ENCODE results near the gene CTCFL.

The CTCFL gene

GRCh38 chr20:57552471-57552870 lies 27.5 kb upstream of the CTCFL start:
- no peak for FAIRE-seq
- no peak for DNase-seq (ENCODE audit: insufficient read length, low spot score)
- no peak for TF ChIP-seq PAX5 (IDR thresholded peaks at IDR 0.05; ENCODE audit: insufficient read depth, low read length, severe bottlenecking)
- no peak for TF ChIP-seq SPI1 (IDR thresholded peaks at IDR 0.05; ENCODE audit: low read depth, low read length)
- no peak for TF ChIP-seq POU2F2 (IDR thresholded peaks at IDR 0.05; ENCODE audit: low read depth, low read length)
- TF ChIP-seq POLR2A (IDR thresholded peaks at IDR 0.05; ENCODE audit: low read depth, low read length) = no peak
- no peak for TF ChIP-seq POLR2AphosphoS5 (IDR thresholded peaks at IDR 0.05; ENCODE audit: low read depth, low read length)
- TF ChIP-seq TAF1 (IDR thresholded peaks at IDR 0.05; ENCODE audit: low read depth, low read length) = no peak

- no peak for TF ChIP-seq POLR2A (IDR thresholded peaks at IDR 0.05; ENCODE audit: low read depth, low read length)
- FAIRE-seq (no peak), DNase-seq (ENCODE audit: insufficient read length, low spot score) (no peak)
Measured at GRCh38 chr20:57548177-57549058, 23.5 kb upstream of the CTCFL start.

GRCh38 chr20:57546956-57547649 lies 22.2 kb upstream of the CTCFL start:
- FAIRE-seq (no peak), DNase-seq (ENCODE audit: insufficient read length, low spot score) (no peak)
- TF ChIP-seq PAX5 (IDR thresholded peaks at IDR 0.05; ENCODE audit: insufficient read depth, low read length, severe bottlenecking) (no peak), POU2F2 (IDR thresholded peaks at IDR 0.05; ENCODE audit: low read depth, low read length) (no peak), TAF1 (IDR thresholded peaks at IDR 0.05; ENCODE audit: low read depth, low read length) (no peak), SPI1 (IDR thresholded peaks at IDR 0.05; ENCODE audit: low read depth, low read length) (no peak), POLR2A (IDR thresholded peaks at IDR 0.05; ENCODE audit: low read depth, low read length) (no peak), POLR2AphosphoS5 (IDR thresholded peaks at IDR 0.05; ENCODE audit: low read depth, low read length) (no peak)

GRCh38 chr20:57545927-57546662 lies 21.2 kb upstream of the CTCFL start:
- DNase-seq (ENCODE audit: insufficient read length, low spot score) (no peak), FAIRE-seq (no peak)
- TF ChIP-seq POU2F2 (IDR thresholded peaks at IDR 0.05; ENCODE audit: low read depth, low read length) (no peak), PAX5 (IDR thresholded peaks at IDR 0.05; ENCODE audit: insufficient read depth, low read length, severe bottlenecking) (no peak), SPI1 (IDR thresholded peaks at IDR 0.05; ENCODE audit: low read depth, low read length) (no peak), POLR2AphosphoS5 (IDR thresholded peaks at IDR 0.05; ENCODE audit: low read depth, low read length) (no peak), TAF1 (IDR thresholded peaks at IDR 0.05; ENCODE audit: low read depth, low read length) (no peak)

GRCh38 chr20:57544838-57545564 lies 20.1 kb upstream of the CTCFL start:
- TF ChIP-seq TAF1 (IDR thresholded peaks at IDR 0.05; ENCODE audit: low read depth, low read length) (no peak), POLR2AphosphoS5 (IDR thresholded peaks at IDR 0.05; ENCODE audit: low read depth, low read length) (no peak), PAX5 (IDR thresholded peaks at IDR 0.05; ENCODE audit: insufficient read depth, low read length, severe bottlenecking) (no peak), SPI1 (IDR thresholded peaks at IDR 0.05; ENCODE audit: low read depth, low read length) (no peak)
- DNase-seq (ENCODE audit: insufficient read length, low spot score) (no peak), FAIRE-seq (no peak)

GRCh38 chr20:57543754-57544153 lies 18.8 kb upstream of the CTCFL start:
- TF ChIP-seq POLR2A (IDR thresholded peaks at IDR 0.05; ENCODE audit: low read depth, low read length) = no peak
- no peak for TF ChIP-seq POLR2AphosphoS5 (IDR thresholded peaks at IDR 0.05; ENCODE audit: low read depth, low read length)
- no peak for TF ChIP-seq POU2F2 (IDR thresholded peaks at IDR 0.05; ENCODE audit: low read depth, low read length)
- no peak for TF ChIP-seq SPI1 (IDR thresholded peaks at IDR 0.05; ENCODE audit: low read depth, low read length)
- no peak for TF ChIP-seq PAX5 (IDR thresholded peaks at IDR 0.05; ENCODE audit: insufficient read depth, low read length, severe bottlenecking)
- TF ChIP-seq TAF1 (IDR thresholded peaks at IDR 0.05; ENCODE audit: low read depth, low read length) = no peak
- DNase-seq (ENCODE audit: insufficient read length, low spot score) = no peak
- FAIRE-seq = no peak

- TF ChIP-seq POLR2AphosphoS5 (IDR thresholded peaks at IDR 0.05; ENCODE audit: low read depth, low read length) (no peak), SPI1 (IDR thresholded peaks at IDR 0.05; ENCODE audit: low read depth, low read length) (no peak), POLR2A (IDR thresholded peaks at IDR 0.05; ENCODE audit: low read depth, low read length) (no peak), PAX5 (IDR thresholded peaks at IDR 0.05; ENCODE audit: insufficient read depth, low read length, severe bottlenecking) (no peak), TAF1 (IDR thresholded peaks at IDR 0.05; ENCODE audit: low read depth, low read length) (no peak), POU2F2 (IDR thresholded peaks at IDR 0.05; ENCODE audit: low read depth, low read length) (no peak)
- DNase-seq (ENCODE audit: insufficient read length, low spot score) (no peak), FAIRE-seq (no peak)
Measured at GRCh38 chr20:57540890-57541580, 16.1 kb upstream of the CTCFL start.

GRCh38 chr20:57539889-57540288 lies 14.9 kb upstream of the CTCFL start:
- no peak for FAIRE-seq
- TF ChIP-seq PAX5 (IDR thresholded peaks at IDR 0.05; ENCODE audit: insufficient read depth, low read length, severe bottlenecking) = no peak
- TF ChIP-seq POLR2A (IDR thresholded peaks at IDR 0.05; ENCODE audit: low read depth, low read length) = no peak
- no peak for TF ChIP-seq SPI1 (IDR thresholded peaks at IDR 0.05; ENCODE audit: low read depth, low read length)
- TF ChIP-seq TAF1 (IDR thresholded peaks at IDR 0.05; ENCODE audit: low read depth, low read length) = no peak
- no peak for TF ChIP-seq POU2F2 (IDR thresholded peaks at IDR 0.05; ENCODE audit: low read depth, low read length)
- no peak for TF ChIP-seq POLR2AphosphoS5 (IDR thresholded peaks at IDR 0.05; ENCODE audit: low read depth, low read length)
- no peak for DNase-seq (ENCODE audit: insufficient read length, low spot score)

All from GM12891 (cell line).